DOHH2 (cell line): ENCODE results near the gene BTBD16.
A peak's percentile ranks its signal among the peaks of the same experiment; 100 is the strongest.

Experiments used
- H3F3A ChIP-seq: fragments of 200-600 bp; sonication (generic), shearing (Covaris generic); 2 replicates; pipeline ENCODE4 v1.6.0; 2016; ENCODE audit warnings: antibody characterized with exemption, mild to moderate bottlenecking; ENCODE audit not compliant: control insufficient read depth, insufficient read depth
- H3K27ac ChIP-seq: fragments of 200-600 bp; sonication (generic); 2 replicates; pipeline ENCODE4 v1.5.1; 2014; ENCODE audit warnings: low read depth, mild to moderate bottlenecking, low read length, moderate library complexity
- H3K27me3 ChIP-seq: fragments of 200-600 bp; sonication (generic); 2 replicates; pipeline ENCODE4 v1.6.1; 2014; ENCODE audit warnings: mild to moderate bottlenecking, low read length, mixed read lengths; ENCODE audit not compliant: control insufficient read depth
- H3K36me3 ChIP-seq: fragments of 200-600 bp; sonication (generic); 2 replicates; pipeline ENCODE4 v1.6.1; 2014; ENCODE audit warnings: mild to moderate bottlenecking, low read length, moderate library complexity, mixed read lengths; ENCODE audit not compliant: control insufficient read depth
- H3K4me1 ChIP-seq: fragments of 200-600 bp; sonication (generic); 2 replicates; pipeline ENCODE4 v1.6.1; 2014; ENCODE audit warnings: mild to moderate bottlenecking, low read length, mixed read lengths; ENCODE audit not compliant: control insufficient read depth
- H3K4me2 ChIP-seq: fragments of 200-600 bp; sonication (generic); 2 replicates; pipeline ENCODE4 v1.6.0; 2014; ENCODE audit warnings: mild to moderate bottlenecking, low read length, moderate library complexity
- H3K4me3 ChIP-seq: fragments of 200-600 bp; sonication (generic); 2 replicates; pipeline ENCODE4 v1.5.1; 2014; ENCODE audit warnings: mild to moderate bottlenecking, low read length, mixed read lengths
- H3K79me2 ChIP-seq: fragments of 200-600 bp; sonication (generic); 2 replicates; pipeline ENCODE4 v1.6.1; 2014; ENCODE audit warnings: mild to moderate bottlenecking, low read length, mixed read lengths; ENCODE audit not compliant: control insufficient read depth
- H3K9me2 ChIP-seq: fragments of 200-600 bp; sonication (generic); replicated peaks from 2 replicates; pipeline ENCODE4 v1.6.1; 2014; ENCODE audit warnings: mild to moderate bottlenecking, low read length, mixed read lengths; ENCODE audit not compliant: control insufficient read depth
- H3K9me3 ChIP-seq: fragments of 200-600 bp; sonication (generic); 2 replicates; pipeline ENCODE4 v1.6.1; 2014; ENCODE audit warnings: antibody characterized with exemption, low read length, mixed read lengths; ENCODE audit not compliant: control insufficient read depth, insufficient read depth
- H4K20me1 ChIP-seq: fragments of 200-600 bp; sonication (generic); 2 replicates; pipeline ENCODE4 v1.6.0; 2014; ENCODE audit warnings: low read depth, mild to moderate bottlenecking, antibody characterized with exemption, low read length, moderate library complexity; ENCODE audit not compliant: control insufficient read depth, insufficient read depth
- CTCF ChIP-seq: fragments of 200-600 bp; sonication (generic); IDR thresholded peaks from one replicate; pipeline ENCODE4 v1.5.1; 2014; ENCODE audit warnings: antibody characterized with exemption, mild to moderate bottlenecking, low read depth, low read length; ENCODE audit not compliant: poor library complexity, severe bottlenecking
- EZH2phosphoT487 ChIP-seq: fragments of 200-600 bp; sonication (generic); IDR thresholded peaks from 2 replicates; pipeline ENCODE4 v1.6.1; 2017; ENCODE audit warnings: borderline replicate concordance, mild to moderate bottlenecking, antibody characterized with exemption, low read length, moderate library complexity, mixed read lengths

BTBD16 gene

GRCh38 chr10:122338609-122339441 is 67.7 kb downstream of the BTBD16 start:
- H3F3A ChIP-seq: no peaks in the 10 kb centered on the region
- no peaks in the 10 kb centered on the region for H3K79me2 ChIP-seq
- H3K27ac ChIP-seq: no peak overlapping the region
- peaks cover 7% of the 10 kb centered on the region; the same call in 1 of the 2 replicates for H3K27me3 ChIP-seq
- H3K36me3 ChIP-seq: no peaks in the 10 kb centered on the region
- peaks cover 14% of the 10 kb centered on the region for H3K4me1 ChIP-seq
- no peak overlapping the region for H3K4me3 ChIP-seq
- no peaks in the 10 kb centered on the region for H3K9me2 ChIP-seq
- TF ChIP-seq CTCF (no peak), EZH2phosphoT487 (no peak)
- no peaks in the 10 kb centered on the region for H4K20me1 ChIP-seq
- H3K9me3 ChIP-seq: no peaks in the 10 kb centered on the region
- H3K4me2 ChIP-seq: no peak overlapping the region

GRCh38 chr10:122341141-122341810 is 70.2 kb downstream of the BTBD16 start:
- H3K27me3 ChIP-seq: 0 out of 2 replicates have a peak, but pooled peaks cover 4% of the 10 kb centered on the region
- no peaks in the 10 kb centered on the region for H4K20me1 ChIP-seq
- H3K27ac ChIP-seq: no peak overlapping the region
- no peak for TF ChIP-seq EZH2phosphoT487
- TF ChIP-seq CTCF: no peak
- H3K36me3 ChIP-seq: no peaks in the 10 kb centered on the region
- H3K9me3 ChIP-seq: no peaks in the 10 kb centered on the region
- H3K4me2 ChIP-seq: no peak overlapping the region
- no peaks in the 10 kb centered on the region for H3K79me2 ChIP-seq
- no peak overlapping the region for H3K4me3 ChIP-seq
- peaks cover 16% of the 10 kb centered on the region for H3K4me1 ChIP-seq
- H3F3A ChIP-seq: no peaks in the 10 kb centered on the region
- no peaks in the 10 kb centered on the region for H3K9me2 ChIP-seq

- Histone ChIP-seq H3K4me2 (peak overlapping the region; percentile 33), H3K79me2 (no peaks in the 10 kb centered on the region), H3F3A (no peaks in the 10 kb centered on the region), H3K4me3 (no peak overlapping the region), H3K9me3 (no peaks in the 10 kb centered on the region), H4K20me1 (no peaks in the 10 kb centered on the region), H3K9me2 (no peaks in the 10 kb centered on the region), H3K36me3 (no peaks in the 10 kb centered on the region), H3K27me3 (0 out of 2 replicates have a peak, but pooled peaks cover 4% of the 10 kb centered on the region), H3K4me1 (peaks cover 19% of the 10 kb centered on the region), H3K27ac (no peak overlapping the region)
- TF ChIP-seq CTCF: peak; percentile 84
- no peak for TF ChIP-seq EZH2phosphoT487
These were observed 71.4 kb downstream of the BTBD16 start for GRCh38 chr10:122342293-122343134.
